Activated naive CD4-positive, alpha-beta T cell treated with anti-CD3 and anti-CD28 coated beads for 36 hours (primary cell): Measurements from ENCODE around the gene FERMT2. TPM values are rescaled to one million over a fixed set of nuclear protein-coding genes. Genes with fewer than 3 reads are reported as not detected.

Experiments
- CTCF ChIA-PET: fragments of 350-600 bp; sonication (Branson Sonifier 250); formaldehyde crosslinking; loops from one replicate; lab custom pipeline; 2021; ENCODE audit warnings: antibody characterized with exemption; lab: Charles Lee
- DNase-seq: peaks from one replicate; pipeline ENCODE4 v3.0.0-alpha.2; 2020
- H3K27ac Mint-ChIP-seq: one replicate; pipeline ENCODE4 v1.8.0; 2021; ENCODE audit warnings: mild to moderate bottlenecking, mixed read lengths
- H3K27me3 Mint-ChIP-seq: one replicate; pipeline ENCODE4 v1.8.0; 2021; ENCODE audit warnings: low read depth, mixed read lengths
- H3K36me3 Mint-ChIP-seq: one replicate; pipeline ENCODE4 v1.8.0; 2021; ENCODE audit warnings: low read depth, mixed read lengths
- H3K4me1 Mint-ChIP-seq: one replicate; pipeline ENCODE4 v1.8.0; 2021; ENCODE audit warnings: low read depth, mixed read lengths
- H3K4me3 Mint-ChIP-seq: one replicate; pipeline ENCODE4 v1.8.0; 2021; ENCODE audit warnings: mild to moderate bottlenecking, moderate library complexity, mixed read lengths
- H3K9me3 Mint-ChIP-seq: one replicate; pipeline ENCODE4 v1.8.0; 2021; ENCODE audit warnings: mixed read lengths
- intact Hi-C: fragments of 100-400 bp; cut with micrococcal nuclease; formaldehyde crosslinking; loops from one replicate; pipeline ENCODE4 v1.15.1; 2023
- total RNA-seq, 2 experiments: library from RNA; stranded (reverse); gene quantifications; one replicate each; pipeline ENCODE4 v1.2.3, GENCODE V29; 2021

The FERMT2 gene
- total RNA-seq, 2 experiments from 2014 or later: 2.8 to 3.0 TPM

DNA sequence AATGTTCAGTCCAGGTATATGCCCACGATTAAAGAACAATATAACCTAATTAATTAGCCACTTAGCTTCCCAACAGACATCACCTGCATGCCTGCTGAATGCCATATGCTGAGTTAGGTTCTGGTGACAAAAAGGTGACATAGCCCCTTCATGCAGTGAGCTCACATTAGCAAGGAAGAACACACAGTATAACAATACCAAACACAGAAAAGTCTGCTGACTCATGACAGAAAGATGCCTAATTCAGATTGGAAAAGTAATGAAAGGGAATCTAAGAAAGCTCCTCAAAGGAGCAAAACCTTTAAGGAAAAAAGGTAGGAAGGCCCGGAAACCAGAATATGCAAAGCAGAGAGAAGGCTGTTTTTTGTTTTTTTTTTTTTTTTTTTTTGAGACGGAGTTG lies 59.0 kb downstream of the FERMT2 start:
- H3K9me3 Mint-ChIP-seq: no peaks in the 10 kb centered on the region
- H3K36me3 Mint-ChIP-seq: no peaks in the 10 kb centered on the region
- no peak for DNase-seq
- CTCF ChIA-PET: no interaction called here
- H3K27ac Mint-ChIP-seq: no peak overlapping the region
- H3K27me3 Mint-ChIP-seq: no peaks in the 10 kb centered on the region
- peaks cover 5% of the 10 kb centered on the region for H3K4me1 Mint-ChIP-seq
- H3K4me3 Mint-ChIP-seq: no peak overlapping the region
- intact Hi-C loops: no loop called here

DNA sequence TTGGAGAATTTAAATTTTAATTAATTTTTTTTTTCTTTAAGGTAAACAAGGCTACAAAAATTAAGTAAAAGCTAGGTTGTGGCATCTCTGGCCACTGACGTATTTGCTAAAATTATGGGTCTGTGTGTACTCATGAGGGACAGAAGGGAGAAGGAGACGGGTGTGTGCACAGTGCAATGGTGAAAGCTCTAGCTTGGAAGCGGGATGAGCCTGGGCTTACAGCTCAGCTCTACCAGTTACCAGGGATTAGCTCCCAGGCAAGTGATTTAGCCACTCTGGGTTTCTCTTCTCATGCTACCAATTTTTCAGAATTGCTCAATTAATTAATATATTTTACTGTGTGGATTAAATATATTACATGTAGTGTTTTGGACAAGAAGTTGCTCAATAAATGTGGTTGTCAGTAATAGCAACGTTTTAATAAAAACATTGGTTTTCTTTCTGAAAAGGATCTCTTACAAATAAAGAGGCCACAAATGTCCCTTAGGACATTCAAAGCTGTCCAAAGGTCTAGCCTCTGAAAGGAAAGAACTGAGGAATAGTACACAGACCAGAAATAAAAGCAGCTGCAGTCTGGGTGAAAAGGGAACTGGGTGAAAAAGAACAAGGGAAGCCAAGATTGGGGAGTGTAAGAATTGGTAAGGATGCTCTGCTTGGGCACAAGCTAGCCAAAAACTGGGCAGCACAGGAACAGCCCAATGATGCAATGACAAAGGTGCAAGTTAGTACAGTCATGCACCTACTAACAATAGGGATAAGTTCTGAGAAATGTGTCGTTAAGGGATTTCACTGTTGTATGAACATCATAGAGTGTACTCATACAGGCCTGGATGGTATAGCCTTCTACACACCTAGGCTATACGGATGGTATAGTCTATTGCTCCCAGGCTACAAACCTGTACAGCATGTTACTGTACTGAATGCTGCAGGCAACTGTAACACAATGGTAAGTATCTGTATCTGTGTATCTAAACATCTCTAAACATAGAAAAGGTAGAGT lies 61.7 kb downstream of the FERMT2 start:
- no peak overlapping the region for H3K27ac Mint-ChIP-seq
- CTCF ChIA-PET: no interaction called here
- H3K4me3 Mint-ChIP-seq: no peak overlapping the region
- no peaks in the 10 kb centered on the region for H3K27me3 Mint-ChIP-seq
- DNase-seq: no peak
- intact Hi-C loops: no loop called here
- H3K4me1 Mint-ChIP-seq: no peaks in the 10 kb centered on the region
- H3K9me3 Mint-ChIP-seq: no peaks in the 10 kb centered on the region
- no peaks in the 10 kb centered on the region for H3K36me3 Mint-ChIP-seq

DNA sequence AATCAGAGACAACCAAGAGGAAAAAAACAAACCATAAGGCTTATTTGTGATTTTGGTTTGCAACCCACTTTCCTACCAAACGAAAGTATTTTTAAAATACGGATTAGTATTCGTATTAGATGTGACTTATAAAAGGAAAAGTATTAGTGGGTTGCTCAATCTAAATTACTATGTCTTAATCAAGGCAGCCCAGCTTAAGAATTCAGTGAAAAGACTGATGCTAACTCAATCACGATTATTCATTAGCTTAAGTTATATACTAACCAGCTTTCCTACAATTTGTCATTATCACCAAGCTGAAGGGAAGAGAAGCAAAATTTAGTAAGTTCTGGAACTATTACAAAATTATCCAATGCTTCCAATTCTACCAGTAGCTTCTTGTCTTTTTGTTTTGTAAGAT lies 62.7 kb downstream of the FERMT2 start:
- Mint-ChIP-seq H3K27me3 (no peaks in the 10 kb centered on the region), H3K9me3 (no peaks in the 10 kb centered on the region), H3K4me1 (no peaks in the 10 kb centered on the region), H3K36me3 (no peaks in the 10 kb centered on the region), H3K4me3 (no peak overlapping the region), H3K27ac (no peak overlapping the region)
- intact Hi-C loops: no loop called here
- no peak for DNase-seq
- CTCF ChIA-PET: no interaction called here

DNA sequence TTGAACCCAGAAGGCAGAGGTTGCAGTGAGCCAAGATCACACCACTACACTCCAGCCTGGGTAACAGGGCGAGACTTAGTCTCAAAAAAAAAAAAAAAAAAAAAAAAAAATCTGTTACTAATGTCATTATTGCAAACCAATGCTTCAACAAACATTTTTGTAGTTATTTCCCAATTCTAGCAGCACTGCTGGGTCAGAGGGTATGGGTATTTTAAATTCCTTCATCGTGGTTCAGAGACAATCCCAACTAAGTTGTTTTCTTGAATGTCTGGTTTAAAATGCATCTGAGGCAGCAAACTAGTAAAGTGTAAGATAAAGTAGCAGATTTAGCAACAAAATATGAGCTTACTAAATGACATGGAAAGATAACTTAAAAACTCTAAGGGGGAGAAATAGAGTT lies 65.6 kb downstream of the FERMT2 start:
- H3K9me3 Mint-ChIP-seq: no peaks in the 10 kb centered on the region
- no peak overlapping the region for H3K4me3 Mint-ChIP-seq
- H3K27me3 Mint-ChIP-seq: no peaks in the 10 kb centered on the region
- no peaks in the 10 kb centered on the region for H3K36me3 Mint-ChIP-seq
- no peak for DNase-seq
- H3K4me1 Mint-ChIP-seq: no peaks in the 10 kb centered on the region
- H3K27ac Mint-ChIP-seq: no peak overlapping the region
- intact Hi-C loops: no loop called here
- CTCF ChIA-PET: no interaction called here

DNA sequence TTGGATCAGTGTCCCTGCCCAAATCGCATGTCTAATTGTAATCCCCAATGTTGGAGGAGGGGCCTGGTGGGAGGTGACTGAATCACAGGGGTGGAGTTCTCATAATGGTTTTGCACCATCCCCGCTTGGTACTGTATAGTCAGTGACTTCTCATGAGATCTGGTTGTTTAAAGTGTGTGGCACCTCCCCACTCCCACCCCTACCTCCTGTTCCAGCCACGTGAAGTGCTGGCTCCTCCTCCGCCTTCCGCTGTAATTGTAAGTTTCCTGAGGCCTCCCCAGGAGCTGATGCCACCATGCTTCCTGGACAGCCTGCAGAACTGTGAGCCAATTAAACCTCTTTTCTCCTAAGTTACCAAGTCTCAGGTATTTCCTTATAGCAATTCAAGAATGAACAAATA lies 67.2 kb downstream of the FERMT2 start:
- intact Hi-C loops: no loop called here

DNA sequence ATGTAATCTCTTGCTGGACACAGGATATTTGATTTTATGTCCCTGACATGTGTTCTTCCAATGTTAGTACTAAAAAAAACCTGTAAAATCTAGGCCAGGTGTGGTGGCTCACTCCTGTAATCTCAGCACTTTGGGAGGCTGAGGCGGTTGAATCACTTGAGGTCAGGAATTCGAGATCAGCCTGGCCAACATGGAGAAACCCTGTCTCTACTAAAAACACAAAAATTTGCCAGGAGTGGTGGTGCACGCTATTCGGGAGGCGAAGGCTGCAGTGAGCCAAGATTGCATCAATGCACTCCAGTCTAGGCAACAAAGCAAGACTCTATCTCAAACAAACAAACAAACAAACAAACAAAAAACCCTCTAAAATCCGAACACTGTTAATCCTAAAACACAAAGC lies 68.0 kb downstream of the FERMT2 start:
- no peak for DNase-seq
- Mint-ChIP-seq H3K36me3 (no peaks in the 10 kb centered on the region), H3K27ac (no peak overlapping the region), H3K27me3 (no peaks in the 10 kb centered on the region), H3K9me3 (no peaks in the 10 kb centered on the region), H3K4me1 (no peaks in the 10 kb centered on the region), H3K4me3 (no peak overlapping the region)
- intact Hi-C loops: no loop called here
- CTCF ChIA-PET: interaction anchor here (0.6 kb wide), 1 partner anchor 424 kb away, joined by 3 read pairs; no protein-coding TSS in a partner anchor

More for the DNA sequence above, 67.2 kb downstream of the FERMT2 start:
- Mint-ChIP-seq H3K27me3 (no peaks in the 10 kb centered on the region), H3K36me3 (no peaks in the 10 kb centered on the region), H3K4me1 (no peaks in the 10 kb centered on the region), H3K4me3 (no peak overlapping the region), H3K9me3 (no peaks in the 10 kb centered on the region), H3K27ac (no peak overlapping the region)
- no peak for DNase-seq
- CTCF ChIA-PET: no interaction called here

DNA sequence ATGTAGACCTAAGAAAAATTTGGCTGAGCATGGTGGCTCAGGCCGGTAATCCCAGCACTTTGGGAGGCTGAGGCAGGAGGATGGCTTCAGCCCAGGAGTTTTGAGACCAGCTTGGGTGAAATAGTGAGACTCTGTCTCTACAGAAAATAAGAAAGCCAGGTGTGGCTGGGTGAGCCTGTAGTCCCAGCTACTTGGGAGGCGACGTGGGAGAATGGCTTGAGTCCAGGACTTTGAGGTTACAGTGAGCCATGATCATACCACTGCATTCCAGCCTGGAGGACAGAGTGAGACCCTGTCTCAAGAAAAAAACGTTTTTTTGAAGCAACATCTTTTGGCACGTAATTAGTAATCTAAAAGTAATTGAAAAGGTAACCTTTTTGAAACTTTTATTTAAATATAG lies 70.9 kb downstream of the FERMT2 start:
- no peaks in the 10 kb centered on the region for H3K9me3 Mint-ChIP-seq
- no peak overlapping the region for H3K27ac Mint-ChIP-seq
- H3K36me3 Mint-ChIP-seq: no peaks in the 10 kb centered on the region
- no peaks in the 10 kb centered on the region for H3K27me3 Mint-ChIP-seq
- CTCF ChIA-PET: no interaction called here
- H3K4me1 Mint-ChIP-seq: no peaks in the 10 kb centered on the region
- no peak overlapping the region for H3K4me3 Mint-ChIP-seq
- DNase-seq: no peak
- intact Hi-C loops: no loop called here

DNA sequence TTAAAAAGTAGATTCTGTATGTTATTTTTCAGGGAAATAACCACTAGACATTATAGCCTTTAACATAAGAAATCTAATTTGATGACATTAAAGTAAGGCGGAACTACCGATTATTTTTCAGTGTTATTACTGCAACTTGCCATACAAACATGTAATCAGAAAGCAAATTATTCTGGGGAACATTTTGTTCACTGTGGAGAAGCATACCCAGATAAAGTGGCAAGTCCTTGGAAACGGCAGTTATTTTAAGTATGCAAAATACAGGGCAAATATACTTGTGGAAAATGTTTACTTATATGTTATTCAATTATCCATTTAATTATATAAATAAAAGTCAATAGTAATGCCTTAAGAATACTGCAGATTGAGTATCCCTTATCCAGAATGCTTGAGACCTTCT lies 71.9 kb downstream of the FERMT2 start:
- no peaks in the 10 kb centered on the region for H3K27me3 Mint-ChIP-seq
- H3K4me3 Mint-ChIP-seq: no peak overlapping the region
- no peaks in the 10 kb centered on the region for H3K9me3 Mint-ChIP-seq
- intact Hi-C loops: no loop called here
- H3K4me1 Mint-ChIP-seq: no peaks in the 10 kb centered on the region
- CTCF ChIA-PET: no interaction called here
- no peak for DNase-seq
- H3K27ac Mint-ChIP-seq: no peak overlapping the region
- no peaks in the 10 kb centered on the region for H3K36me3 Mint-ChIP-seq

DNA sequence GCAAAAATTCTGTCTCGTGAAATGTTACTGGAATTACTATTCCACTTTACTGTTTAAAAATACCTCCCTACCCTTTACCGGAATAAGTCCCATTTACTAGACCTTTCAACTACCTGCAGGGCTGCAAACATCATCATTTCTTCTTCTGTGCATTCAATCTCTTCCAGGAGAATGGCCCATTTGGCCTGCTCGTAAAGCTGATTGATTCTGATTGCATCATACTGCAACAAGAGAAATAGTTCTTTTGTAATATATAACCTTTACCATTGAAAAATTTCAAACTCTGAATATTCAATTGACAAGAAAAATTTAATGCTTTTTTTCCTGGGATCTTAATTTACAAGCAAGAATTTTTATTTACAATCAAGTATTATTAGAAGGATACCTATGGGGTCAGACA lies 72.4 kb downstream of the FERMT2 start:
- Mint-ChIP-seq H3K4me1 (no peaks in the 10 kb centered on the region), H3K27me3 (no peaks in the 10 kb centered on the region), H3K36me3 (no peaks in the 10 kb centered on the region), H3K27ac (no peak overlapping the region), H3K9me3 (no peaks in the 10 kb centered on the region), H3K4me3 (no peak overlapping the region)
- intact Hi-C loops: no loop called here
- CTCF ChIA-PET: no interaction called here
- no peak for DNase-seq

DNA sequence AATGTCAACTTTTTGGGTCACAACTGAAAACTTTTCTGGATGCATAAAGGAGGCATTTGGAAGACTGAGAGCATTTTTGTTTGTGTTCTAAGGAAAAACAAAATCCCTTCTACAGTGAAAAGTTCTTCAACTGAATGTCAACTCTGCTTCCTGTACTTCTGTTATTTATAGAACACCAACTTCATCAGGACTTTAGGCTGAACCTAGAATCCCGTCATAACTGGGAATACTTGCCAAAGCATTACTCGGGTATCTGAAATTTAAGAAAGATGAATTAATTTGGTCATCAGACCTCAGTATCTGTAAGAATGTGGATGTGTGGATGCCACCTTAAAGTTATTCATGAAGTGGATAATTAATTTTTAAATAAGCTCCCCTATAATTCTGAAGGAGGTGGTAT lies 73.2 kb downstream of the FERMT2 start:
- H3K4me1 Mint-ChIP-seq: no peaks in the 10 kb centered on the region
- no peaks in the 10 kb centered on the region for H3K9me3 Mint-ChIP-seq
- CTCF ChIA-PET: no interaction called here
- H3K27ac Mint-ChIP-seq: no peak overlapping the region
- intact Hi-C loops: no loop called here
- H3K4me3 Mint-ChIP-seq: no peak overlapping the region
- H3K36me3 Mint-ChIP-seq: no peaks in the 10 kb centered on the region
- H3K27me3 Mint-ChIP-seq: no peaks in the 10 kb centered on the region
- no peak for DNase-seq

DNA sequence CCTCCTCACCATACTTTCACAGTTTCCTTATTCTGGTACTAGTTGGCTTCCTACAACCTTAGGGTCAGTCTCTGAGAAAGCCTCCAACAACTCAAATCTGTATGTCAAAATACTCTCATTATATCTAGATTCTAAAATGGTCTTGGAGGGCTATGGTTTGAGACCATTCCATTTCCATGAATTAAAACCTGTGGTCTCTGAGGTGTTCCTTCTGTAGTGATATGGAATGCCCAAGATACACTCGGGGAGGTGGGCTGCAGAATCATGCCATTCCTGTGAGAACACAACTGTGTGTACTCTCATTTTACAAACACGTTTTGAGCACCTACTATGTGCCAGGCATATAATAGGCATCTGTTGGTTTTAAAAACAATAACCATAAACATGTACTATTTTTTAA lies 74.0 kb downstream of the FERMT2 start:
- Mint-ChIP-seq H3K9me3 (no peaks in the 10 kb centered on the region), H3K36me3 (no peaks in the 10 kb centered on the region)
- intact Hi-C loops: no loop called here

DNA sequence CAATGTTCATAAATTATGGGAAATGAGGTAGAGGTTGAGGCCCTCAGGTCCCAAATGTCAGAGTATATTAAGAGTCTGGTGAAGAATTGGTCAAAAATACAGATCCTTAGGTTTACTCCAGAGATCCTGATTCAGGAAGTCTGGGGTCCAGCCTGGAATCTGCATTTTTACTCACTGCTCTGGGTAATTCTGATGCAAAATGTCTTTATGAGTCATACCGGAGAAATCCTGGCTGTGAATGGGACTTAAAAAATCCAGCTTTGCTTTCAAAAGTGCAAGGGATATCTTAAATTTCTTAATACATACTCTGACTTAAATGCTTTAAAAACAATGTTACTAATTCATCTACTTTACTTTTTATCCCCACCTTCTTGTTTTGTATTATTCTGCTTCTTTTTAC lies 74.5 kb downstream of the FERMT2 start:
- intact Hi-C loops: no loop called here
- Mint-ChIP-seq H3K27me3 (no peaks in the 10 kb centered on the region), H3K4me3 (no peak overlapping the region), H3K9me3 (no peaks in the 10 kb centered on the region), H3K27ac (no peak overlapping the region), H3K36me3 (no peaks in the 10 kb centered on the region), H3K4me1 (no peaks in the 10 kb centered on the region)
- no peak for DNase-seq
- CTCF ChIA-PET: no interaction called here

More for the DNA sequence above, 74.0 kb downstream of the FERMT2 start:
- no peak for DNase-seq
- no peaks in the 10 kb centered on the region for H3K27me3 Mint-ChIP-seq
- H3K4me1 Mint-ChIP-seq: no peaks in the 10 kb centered on the region
- H3K4me3 Mint-ChIP-seq: no peak overlapping the region
- H3K27ac Mint-ChIP-seq: no peak overlapping the region
- CTCF ChIA-PET: no interaction called here

DNA sequence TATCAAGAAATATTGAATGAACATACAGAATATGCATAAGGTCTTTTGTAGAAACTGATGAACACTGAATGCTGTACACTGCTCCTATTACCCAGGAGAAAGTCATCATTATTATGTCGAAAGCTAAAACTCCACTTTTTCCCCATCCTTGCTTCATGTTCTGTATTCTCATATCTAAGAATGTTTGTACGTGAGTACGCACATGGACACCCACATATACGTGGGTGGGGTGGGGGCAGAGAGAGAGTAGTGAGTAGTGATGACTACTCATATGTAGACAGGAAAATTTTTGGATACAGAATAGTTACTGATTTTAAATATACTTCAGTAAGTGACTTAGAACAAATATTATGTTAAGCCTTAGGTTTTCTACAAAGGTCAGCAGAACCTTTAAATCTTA lies 75.1 kb downstream of the FERMT2 start:
- no peaks in the 10 kb centered on the region for H3K36me3 Mint-ChIP-seq

More for the DNA sequence above, 75.1 kb downstream of the FERMT2 start:
- no peaks in the 10 kb centered on the region for H3K9me3 Mint-ChIP-seq
- no peak overlapping the region for H3K27ac Mint-ChIP-seq
- CTCF ChIA-PET: no interaction called here
- H3K4me3 Mint-ChIP-seq: no peak overlapping the region
- no peaks in the 10 kb centered on the region for H3K4me1 Mint-ChIP-seq
- DNase-seq: no peak
- intact Hi-C loops: no loop called here
- H3K27me3 Mint-ChIP-seq: no peaks in the 10 kb centered on the region
